ENCODE measurements around the gene DUSP1. TPM values are rescaled to one million over a fixed set of nuclear protein-coding genes. Genes with fewer than 3 reads are reported as not detected.

The DUSP1 gene
- total and polyA plus RNA-seq, 2 of the 13 experiments (the other 11 are each of a cell fraction or from before 2014, with no cell fraction given): 27.1 to 55.5 TPM

DNA sequence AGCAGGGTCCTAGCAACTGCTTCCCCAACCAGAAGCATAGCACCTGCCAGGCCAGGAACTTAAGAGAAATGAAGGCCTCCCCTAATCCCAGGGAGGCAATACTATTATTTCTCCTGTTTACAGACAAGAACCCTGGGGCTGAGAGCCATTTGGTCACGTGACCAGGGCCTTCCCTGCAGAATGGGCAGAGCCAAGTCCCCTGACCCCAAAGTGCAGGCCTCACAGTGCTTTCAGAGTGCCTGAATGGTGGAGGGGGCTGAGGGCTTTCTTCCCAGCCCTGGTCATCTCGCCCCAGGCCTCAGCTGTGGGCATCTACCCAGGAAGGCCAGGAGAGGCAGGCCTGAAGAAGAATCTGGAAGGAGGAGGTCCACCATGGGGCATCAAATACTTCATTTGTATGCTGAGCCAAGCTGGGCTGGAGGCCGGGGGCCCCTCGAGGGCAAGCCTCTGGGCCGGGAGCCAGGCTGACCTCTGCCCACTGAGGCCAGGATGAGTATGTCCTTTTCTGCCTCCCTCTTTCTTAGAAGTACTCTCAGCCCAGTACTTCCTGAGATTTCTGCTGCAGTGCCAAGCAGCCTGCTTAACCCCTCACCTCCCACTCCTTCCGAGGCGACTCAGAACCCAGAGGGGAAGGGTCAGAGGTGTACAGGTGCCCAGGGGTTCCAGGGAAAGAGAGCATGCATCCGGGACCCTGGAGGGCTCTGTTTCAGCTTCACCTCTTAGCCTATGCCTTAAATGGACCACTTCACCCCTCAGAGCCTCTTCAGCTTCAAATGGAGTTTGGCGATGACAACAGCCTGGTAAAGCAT lies 18.9 kb upstream of the DUSP1 start (continued):
- TF ChIP-seq, protein P1, sequence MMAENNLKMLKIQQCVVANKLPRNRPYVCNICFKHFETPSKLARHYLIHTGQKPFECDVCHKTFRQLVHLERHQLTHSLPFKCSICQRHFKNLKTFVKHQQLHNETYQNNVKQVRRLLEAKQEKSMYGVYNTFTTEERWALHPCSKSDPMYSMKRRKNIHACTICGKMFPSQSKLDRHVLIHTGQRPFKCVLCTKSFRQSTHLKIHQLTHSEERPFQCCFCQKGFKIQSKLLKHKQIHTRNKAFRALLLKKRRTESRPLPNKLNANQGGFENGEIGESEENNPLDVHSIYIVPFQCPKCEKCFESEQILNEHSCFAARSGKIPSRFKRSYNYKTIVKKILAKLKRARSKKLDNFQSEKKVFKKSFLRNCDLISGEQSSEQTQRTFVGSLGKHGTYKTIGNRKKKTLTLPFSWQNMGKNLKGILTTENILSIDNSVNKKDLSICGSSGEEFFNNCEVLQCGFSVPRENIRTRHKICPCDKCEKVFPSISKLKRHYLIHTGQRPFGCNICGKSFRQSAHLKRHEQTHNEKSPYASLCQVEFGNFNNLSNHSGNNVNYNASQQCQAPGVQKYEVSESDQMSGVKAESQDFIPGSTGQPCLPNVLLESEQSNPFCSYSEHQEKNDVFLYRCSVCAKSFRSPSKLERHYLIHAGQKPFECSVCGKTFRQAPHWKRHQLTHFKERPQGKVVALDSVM (CRISPR knock-in tag; IDR thresholded peaks at IDR 0.05): peak; percentile 74
- TF ChIP-seq KLF15 (CRISPR knock-in tag; IDR thresholded peaks at IDR 0.05; ENCODE audit: borderline replicate concordance) (no peak), ZNF543 (CRISPR knock-in tag; IDR thresholded peaks at IDR 0.05) (no peak), ZNF550 (CRISPR knock-in tag; IDR thresholded peaks at IDR 0.05; ENCODE audit: borderline replicate concordance) (no peak), POLR2G (IDR thresholded peaks at IDR 0.05; ENCODE audit: low read depth, low read length) (no peak), SP4 (CRISPR knock-in tag; IDR thresholded peaks at IDR 0.05) (no peak), IKZF1 (IDR thresholded peaks at IDR 0.05) (no peak), ZNF75D (CRISPR knock-in tag; IDR thresholded peaks at IDR 0.05; ENCODE audit: borderline replicate concordance) (no peak), KDM2A (CRISPR knock-in tag; IDR thresholded peaks at IDR 0.05; ENCODE audit: borderline replicate concordance, low read depth) (no peak; the same call in 1 of the 2 replicates), JUND (CRISPR knock-in tag; IDR thresholded peaks at IDR 0.05) (no peak; the same call in 1 of the 2 replicates), ZNF781 (CRISPR knock-in tag; IDR thresholded peaks at IDR 0.05; ENCODE audit: borderline replicate concordance, not compliant biosample characterization) (no peak), FOXA3 (CRISPR knock-in tag; IDR thresholded peaks at IDR 0.05) (peak; percentile 42; the same call in 1 of the 2 replicates), ZNF468 (CRISPR knock-in tag; IDR thresholded peaks at IDR 0.05) (no peak), ZNF747 (CRISPR knock-in tag; IDR thresholded peaks at IDR 0.05; ENCODE audit: borderline replicate concordance) (0 out of 2 replicates have a peak, but pooled peaks have one; percentile 6), ZFP82 (CRISPR knock-in tag; IDR thresholded peaks at IDR 0.05; ENCODE audit: borderline replicate concordance) (no peak), SIX1 (CRISPR knock-in tag; IDR thresholded peaks at IDR 0.05; ENCODE audit: borderline replicate concordance) (no peak), ZSCAN22 (CRISPR knock-in tag; IDR thresholded peaks at IDR 0.05) (no peak), SP140L (CRISPR knock-in tag; IDR thresholded peaks at IDR 0.05; ENCODE audit: borderline replicate concordance) (no peak), HNRNPL (IDR thresholded peaks at IDR 0.05; ENCODE audit: low read depth, low read length) (peak; percentile 85; the same call in 1 of the 2 replicates), HOXA3 (CRISPR knock-in tag; IDR thresholded peaks at IDR 0.05) (no peak), JARID2 (CRISPR knock-in tag; IDR thresholded peaks at IDR 0.05; ENCODE audit: insufficient replicate concordance) (no peak), ISL2 (CRISPR knock-in tag; IDR thresholded peaks at IDR 0.05) (no peak), ZC3H4 (CRISPR knock-in tag; IDR thresholded peaks at IDR 0.05; ENCODE audit: borderline replicate concordance) (peak; percentile 28; the same call in 1 of the 2 replicates)
- TF ChIP-seq, protein P2, sequence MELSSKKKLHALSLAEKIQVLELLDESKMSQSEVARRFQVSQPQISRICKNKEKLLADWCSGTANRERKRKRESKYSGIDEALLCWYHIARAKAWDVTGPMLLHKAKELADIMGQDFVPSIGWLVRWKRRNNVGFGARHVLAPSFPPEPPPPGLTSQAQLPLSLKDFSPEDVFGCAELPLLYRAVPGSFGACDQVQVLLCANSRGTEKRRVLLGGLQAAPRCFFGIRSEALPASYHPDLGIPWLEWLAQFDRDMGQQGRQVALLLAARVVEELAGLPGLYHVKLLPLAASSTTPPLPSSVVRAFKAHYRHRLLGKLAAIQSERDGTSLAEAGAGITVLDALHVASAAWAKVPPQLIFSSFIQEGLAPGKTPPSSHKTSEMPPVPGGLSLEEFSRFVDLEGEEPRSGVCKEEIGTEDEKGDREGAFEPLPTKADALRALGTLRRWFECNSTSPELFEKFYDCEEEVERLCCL (CRISPR knock-in tag; IDR thresholded peaks at IDR 0.05; ENCODE audit: borderline replicate concordance): no peak
- TF ChIP-seq, protein P3, sequence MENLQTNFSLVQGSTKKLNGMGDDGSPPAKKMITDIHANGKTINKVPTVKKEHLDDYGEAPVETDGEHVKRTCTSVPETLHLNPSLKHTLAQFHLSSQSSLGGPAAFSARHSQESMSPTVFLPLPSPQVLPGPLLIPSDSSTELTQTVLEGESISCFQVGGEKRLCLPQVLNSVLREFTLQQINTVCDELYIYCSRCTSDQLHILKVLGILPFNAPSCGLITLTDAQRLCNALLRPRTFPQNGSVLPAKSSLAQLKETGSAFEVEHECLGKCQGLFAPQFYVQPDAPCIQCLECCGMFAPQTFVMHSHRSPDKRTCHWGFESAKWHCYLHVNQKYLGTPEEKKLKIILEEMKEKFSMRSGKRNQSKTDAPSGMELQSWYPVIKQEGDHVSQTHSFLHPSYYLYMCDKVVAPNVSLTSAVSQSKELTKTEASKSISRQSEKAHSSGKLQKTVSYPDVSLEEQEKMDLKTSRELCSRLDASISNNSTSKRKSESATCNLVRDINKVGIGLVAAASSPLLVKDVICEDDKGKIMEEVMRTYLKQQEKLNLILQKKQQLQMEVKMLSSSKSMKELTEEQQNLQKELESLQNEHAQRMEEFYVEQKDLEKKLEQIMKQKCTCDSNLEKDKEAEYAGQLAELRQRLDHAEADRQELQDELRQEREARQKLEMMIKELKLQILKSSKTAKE (CRISPR knock-in tag; IDR thresholded peaks at IDR 0.05; ENCODE audit: borderline replicate concordance): no peak
